GM18861 (cell line): ENCODE data around the gene CYP27B1.
"Not testable (repeated sequence)": the region's sequence is repeated elsewhere in the genome, so short reads cannot be mapped to it uniquely, and the experiment has no call there.

Source experiments
- ATAC-seq: cut with Tn5 transposase; IDR thresholded peaks from one replicate; pipeline ENCODE4 v1.9.1; 2021; ENCODE audit not compliant: unreplicated experiment

Gene CYP27B1

GRCh38 chr12:57723630-57723962 is 43.3 kb downstream of the CYP27B1 start:
- no peak for ATAC-seq

GRCh38 chr12:57722716-57723629 is 43.9 kb downstream of the CYP27B1 start:
- ATAC-seq = no peak

GRCh38 chr12:57721846-57722608 is 44.9 kb downstream of the CYP27B1 start:
- not testable (repeated sequence) for ATAC-seq

- no peak for ATAC-seq
Observed at GRCh38 chr12:57720606-57721595, 46.0 kb downstream of the CYP27B1 start.

GRCh38 chr12:57719777-57720605 is 46.9 kb downstream of the CYP27B1 start:
- no peak for ATAC-seq

GRCh38 chr12:57718641-57719528 is 48.0 kb downstream of the CYP27B1 start:
- ATAC-seq = no peak

GRCh38 chr12:57717846-57718640 is 48.8 kb downstream of the CYP27B1 start:
- no peak for ATAC-seq

DNA sequence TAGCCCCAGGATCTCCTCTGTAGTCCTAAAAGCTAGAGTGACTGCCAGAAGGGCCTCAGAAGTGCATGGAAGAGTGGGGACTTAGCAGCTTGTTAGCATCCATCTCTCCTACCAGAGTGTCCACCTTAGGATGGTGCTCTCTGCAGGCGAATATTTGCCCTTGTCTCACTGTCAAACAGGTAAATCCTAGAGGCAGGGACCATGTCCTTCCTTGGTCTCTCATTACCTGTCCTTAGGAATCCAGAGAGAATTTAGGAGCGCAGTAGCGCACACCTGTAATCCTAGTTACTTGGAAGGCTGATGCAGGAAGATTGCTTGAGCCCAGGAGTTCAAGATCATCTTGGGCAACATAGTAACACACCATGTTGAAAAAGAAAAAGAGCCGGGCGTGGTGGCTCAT is 49.7 kb downstream of the CYP27B1 start:
- no peak for ATAC-seq

- no peak for ATAC-seq
Observed at GRCh38 chr12:57716305-57716704, 50.6 kb downstream of the CYP27B1 start.

DNA sequence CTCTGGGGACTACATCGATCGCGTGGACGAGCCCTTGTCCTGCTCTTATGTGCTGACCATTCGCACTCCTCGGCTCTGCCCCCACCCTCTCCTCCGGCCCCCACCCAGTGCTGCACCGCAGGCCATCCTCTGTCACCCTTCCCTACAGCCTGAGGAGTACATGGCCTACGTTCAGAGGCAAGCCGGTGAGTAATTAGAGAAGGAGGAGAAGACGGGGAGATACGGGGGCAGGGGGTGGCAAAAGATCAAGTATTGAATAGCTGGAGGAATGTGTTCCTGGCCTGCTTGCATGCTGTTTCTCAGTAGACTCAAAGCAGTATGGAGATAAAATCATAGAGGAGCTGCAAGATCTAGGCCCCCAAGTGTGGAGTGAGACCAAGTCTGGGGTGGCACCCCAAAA is 51.1 kb downstream of the CYP27B1 start:
- no peak for ATAC-seq

DNA sequence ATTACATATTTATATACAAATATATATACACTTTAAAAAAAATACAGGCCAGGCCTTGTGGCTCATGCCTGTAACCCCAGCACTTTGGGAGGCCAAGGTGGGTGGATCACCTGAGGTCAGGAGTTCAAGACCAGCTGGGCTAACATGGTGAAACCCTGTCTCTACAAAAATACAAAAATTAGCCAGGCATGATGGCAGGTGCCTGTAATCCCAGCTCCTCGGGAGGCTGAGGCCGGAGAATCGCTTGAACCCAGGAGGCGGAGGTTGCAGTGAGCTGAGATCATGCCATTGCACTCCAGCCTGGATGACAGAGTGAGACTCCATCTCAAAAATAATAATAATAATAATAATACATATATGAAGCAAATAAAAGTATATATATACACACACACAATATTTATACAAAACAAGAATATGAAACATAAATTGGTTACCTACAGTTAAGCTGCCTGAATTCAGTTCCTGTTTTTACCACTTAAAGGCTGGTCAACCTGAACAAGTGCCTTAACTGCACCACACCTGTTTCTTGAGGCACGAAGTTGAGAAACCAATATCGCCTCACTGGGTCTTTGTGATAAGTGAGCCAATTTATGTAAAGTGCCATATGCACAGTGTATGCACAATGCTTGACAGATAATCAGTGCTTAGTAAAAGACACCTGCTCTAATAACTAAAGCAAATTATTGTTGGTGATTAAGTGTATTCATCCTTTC is 51.7 kb downstream of the CYP27B1 start:
- ATAC-seq = peak; percentile 33

DNA sequence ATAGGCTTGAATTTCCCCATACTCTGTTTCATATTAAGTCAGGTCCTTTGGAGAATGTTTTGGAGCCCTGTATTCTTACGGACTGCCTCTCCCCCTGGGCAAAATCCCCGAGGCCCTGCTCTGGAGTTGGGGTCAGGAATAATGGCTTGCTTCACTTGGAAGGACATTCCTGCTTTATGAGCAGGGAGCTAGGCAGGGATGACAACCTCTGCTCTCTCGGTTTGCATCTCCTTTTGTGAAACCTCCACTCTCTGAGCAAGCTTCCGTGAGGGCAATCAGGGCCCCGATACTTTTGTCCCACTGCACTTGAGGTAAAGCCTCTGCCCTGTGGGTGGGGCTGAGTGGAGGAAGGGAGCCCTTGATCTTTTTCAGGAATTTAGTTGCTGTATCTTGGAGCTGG is 53.7 kb downstream of the CYP27B1 start:
- no peak for ATAC-seq

GRCh38 chr12:57712701-57713100 is 54.2 kb downstream of the CYP27B1 start:
- no peak for ATAC-seq
